GM21737 (cell line): Measurements from ENCODE around the gene IGFALS.

ENCODE experiments used
- ATAC-seq: cut with Tn5 transposase; IDR thresholded peaks from one replicate; pipeline ENCODE4 v1.9.1; 2021; ENCODE audit warnings: mild to moderate bottlenecking, moderate library complexity; ENCODE audit not compliant: unreplicated experiment

The IGFALS gene

DNA sequence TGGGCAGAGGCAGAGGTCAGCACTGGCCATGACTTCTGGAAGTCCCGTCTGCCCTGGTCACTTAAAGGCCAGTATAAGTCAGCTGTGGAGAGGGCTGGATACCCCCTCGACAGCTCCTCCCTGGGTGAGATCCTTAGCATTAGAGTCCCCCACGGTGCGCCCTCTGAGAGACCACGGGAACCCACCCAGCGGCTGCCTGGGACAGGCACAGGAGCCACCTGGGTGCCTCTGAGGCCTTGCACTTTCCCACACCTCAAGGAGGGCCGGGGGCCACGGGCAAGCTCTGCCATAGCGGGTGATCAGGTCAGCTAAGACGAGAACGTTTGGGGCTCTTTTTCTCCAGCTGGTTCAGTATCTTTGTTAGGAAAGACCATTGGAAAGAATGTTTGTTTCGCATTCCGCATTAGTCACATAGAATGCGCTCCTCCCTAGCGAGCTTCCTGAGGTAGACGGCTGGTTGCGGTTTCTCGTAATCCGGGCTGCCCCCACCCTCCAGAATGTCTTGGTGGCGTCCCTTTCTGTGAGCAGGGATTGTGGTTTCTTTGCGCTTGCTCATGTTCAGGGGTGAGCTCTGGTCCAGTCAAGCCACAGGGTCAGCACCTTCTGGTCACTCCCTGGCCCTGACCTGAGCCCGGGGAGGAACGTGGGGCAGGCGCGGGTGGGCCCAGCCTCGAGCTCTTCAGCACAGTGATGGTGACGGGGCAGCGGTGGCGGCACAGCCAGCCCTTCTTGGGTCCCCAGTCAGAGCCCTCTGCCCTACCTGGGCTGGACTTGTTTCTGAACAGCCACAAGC lies 47.4 kb downstream of the IGFALS start:
- ATAC-seq = no peak

DNA sequence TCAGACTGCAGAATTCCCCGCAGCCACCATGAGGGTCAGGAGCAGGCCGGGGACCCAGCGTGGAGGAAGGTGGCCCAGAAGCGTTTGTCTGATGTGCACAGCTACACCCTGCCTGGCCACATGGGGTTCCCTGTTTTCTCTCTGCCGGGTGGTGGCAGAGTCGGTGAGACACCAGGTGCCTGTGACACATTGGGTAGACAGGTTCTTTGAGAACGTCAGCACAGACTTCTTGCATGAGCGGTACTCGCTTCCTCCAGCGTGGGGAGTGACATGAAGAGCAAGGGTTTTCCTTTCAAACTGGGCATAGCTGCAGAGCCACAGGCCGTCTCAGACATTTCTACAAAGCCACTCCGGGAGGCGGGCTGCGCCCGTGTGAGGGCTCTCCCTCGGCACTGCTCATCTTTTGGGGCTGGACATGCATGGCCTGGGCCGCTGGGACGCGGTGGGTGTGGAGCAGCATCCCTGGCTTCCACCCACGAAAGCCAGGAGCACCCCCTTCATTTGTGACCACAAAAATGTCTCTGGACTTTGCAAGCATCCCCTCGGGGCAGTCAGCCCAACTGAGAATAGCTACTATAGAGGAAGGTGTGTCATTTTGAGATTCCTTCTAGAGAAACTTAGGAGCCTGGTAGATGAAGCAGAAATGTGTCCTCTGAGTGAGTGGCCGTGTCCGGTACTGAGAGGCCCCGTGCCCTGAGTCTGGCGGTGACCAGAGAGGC lies 48.2 kb downstream of the IGFALS start:
- ATAC-seq = no peak

DNA sequence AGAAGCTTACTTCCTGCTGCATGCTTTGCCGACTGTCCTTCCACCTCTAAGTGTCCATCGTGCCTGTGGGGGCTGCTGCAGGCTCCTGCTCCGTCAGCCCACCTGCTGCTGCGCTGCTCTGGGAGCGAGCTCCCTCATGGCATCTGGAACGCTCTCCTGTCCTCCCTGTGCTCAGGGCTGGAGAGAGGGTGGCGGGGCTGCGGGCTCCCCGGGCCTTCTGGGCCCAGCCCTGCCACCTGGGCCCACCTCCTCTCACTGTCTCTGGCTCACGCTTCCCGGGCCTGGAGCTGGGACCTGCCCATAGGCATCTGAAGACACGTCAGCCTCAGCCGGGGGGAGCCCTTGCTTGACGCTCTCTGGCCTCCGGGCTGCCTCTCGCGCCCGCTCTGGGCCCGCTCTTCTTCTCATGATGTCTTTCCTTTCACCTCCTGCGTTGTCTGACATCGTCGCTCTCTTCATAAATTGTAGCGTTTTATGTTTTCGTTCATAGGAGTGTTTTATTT lies 49.1 kb downstream of the IGFALS start:
- ATAC-seq = no peak

DNA sequence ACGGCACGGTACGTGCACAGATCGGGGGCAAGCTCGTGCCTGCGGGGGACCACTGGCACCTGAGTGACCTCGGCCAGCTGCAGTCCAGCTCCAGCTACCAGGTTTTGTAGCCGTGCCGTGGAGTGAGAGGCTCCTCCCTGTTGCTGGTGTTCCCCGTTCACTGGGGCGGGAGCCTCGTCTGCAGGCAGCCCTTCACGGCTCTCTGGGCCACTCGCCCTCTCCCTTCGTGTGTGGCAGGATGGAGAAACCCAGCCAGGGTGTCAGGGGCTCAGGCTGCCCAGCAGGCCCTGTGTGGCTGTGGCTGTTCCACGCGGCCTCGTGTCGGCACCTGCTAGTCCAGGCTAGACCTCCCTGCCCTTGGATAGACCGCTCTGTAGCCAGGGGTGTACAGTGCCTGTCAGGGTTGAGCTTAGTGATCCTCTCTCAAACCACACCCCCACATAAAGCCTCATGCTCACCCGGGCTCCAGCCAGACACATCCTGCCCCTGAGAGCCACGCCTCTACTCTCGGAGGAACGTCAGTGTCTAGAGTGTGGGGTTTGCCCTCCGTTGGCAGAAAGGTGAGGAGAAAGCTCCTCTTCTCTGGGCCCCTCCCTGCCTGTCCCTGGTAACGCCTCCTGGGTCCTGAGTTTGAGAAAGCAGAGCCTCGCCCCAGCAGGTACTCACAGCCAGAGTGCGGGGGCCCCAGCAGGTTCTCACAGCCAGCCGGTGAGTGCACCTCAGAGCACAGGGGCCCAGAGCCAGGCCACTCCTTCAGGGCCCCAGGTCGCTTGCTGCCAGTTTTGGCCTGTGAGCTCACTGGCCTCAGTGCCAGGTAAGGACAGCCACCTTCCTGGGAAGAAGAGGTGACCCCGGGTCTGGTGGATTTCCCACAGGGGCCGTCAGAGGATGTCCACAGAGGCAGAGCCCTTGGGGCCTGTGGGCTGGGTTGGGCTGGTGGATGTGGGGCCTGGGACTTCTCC lies 49.8 kb downstream of the IGFALS start:
- ATAC-seq = no peak

DNA sequence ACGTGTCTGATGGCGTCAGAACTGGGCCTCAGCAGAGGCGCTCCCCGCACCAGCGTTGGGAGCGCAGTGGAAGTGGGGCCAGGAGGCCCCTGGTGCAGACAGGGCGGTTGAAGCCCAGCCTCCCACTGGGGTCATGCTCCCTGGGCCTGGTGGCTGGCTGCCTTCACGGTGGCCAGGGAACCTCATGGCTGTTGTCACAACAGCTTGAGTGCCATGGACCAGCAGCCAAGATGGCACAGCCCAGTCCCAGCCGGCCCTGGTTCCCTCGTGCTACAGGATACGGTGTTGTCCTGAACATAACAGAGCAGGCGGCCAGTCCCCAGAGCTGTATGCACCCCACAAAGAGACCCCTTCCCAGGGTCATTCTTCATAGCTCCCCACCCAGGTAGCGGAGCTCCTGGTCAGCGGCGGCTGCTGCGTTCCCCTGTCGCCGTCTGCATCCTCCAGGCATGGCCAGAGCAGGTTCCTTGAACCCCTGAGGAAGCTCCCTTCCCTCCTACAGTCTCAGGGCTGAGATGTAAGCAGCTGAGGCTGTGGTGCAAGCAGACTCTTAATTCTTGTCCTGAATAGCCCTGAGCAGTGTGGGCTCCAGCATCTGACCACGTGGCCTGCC lies 51.8 kb downstream of the IGFALS start:
- ATAC-seq = no peak

DNA sequence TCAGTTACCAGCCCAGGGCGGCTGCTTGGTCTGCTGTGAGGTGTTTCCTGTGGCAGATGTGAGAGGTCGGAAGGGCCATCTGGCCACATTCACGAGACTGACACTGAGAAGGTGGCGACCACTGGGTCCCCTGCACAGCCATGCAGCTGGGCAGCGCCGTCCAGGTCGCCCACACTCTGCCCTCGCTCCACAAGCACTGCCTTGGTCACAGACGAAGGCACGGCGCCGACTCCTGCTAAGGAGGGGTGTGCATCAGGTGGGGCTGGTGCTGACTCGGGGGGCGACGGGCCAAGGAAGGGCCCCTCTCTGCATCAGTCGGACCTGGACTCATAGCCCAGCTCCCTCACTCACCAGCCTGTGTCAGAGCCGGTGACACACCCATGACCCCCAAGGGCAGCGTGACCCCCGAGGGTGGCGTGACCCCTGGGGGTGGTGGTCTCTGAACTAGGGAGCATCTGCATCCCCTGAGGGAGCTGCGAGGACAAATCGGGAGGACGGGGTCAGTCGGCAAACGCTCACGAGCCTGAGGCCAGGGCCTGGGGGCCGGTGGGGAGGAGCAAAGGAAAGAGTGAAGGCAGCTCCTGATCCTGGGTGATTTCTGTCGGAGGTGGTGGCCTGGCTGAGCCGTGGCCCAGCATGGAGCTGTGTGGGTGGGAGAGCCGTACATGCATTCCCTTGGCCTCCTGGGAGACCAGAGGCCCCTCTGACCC lies 52.6 kb downstream of the IGFALS start:
- ATAC-seq = no peak
